ENCODE measurements around the gene SPTBN5. TPM values are rescaled to one million over a fixed set of nuclear protein-coding genes. Genes with fewer than 3 reads are reported as not detected.

The SPTBN5 gene
- total RNA-seq, 1 experiment from 2014 or later = 0.96 TPM

- Histone ChIP-seq H3K4me3 (replicated peaks in 1 of 2; ENCODE audit: low read depth in 1 of 2, low read length in 2 of 2) (no peak overlapping the region), H2AFZ (ENCODE audit: low read depth, low read length, poor library complexity, severe bottlenecking) (no peak overlapping the region), H3K27me3 (ENCODE audit: insufficient read depth, low read length) (no peaks in the 10 kb centered on the region), H4K20me1 (ENCODE audit: insufficient read depth) (no peaks in the 10 kb centered on the region), H3K9me2 (ENCODE audit: insufficient read depth) (no peaks in the 10 kb centered on the region), H3K4me1 (ENCODE audit: control insufficient read depth in 1 of 2, insufficient read depth in 2 of 2, low read length in 2 of 2) (no peaks in the 10 kb centered on the region), H3K79me2 (ENCODE audit: insufficient read depth, low read length) (no peaks in the 10 kb centered on the region), H3K36me3 (ENCODE audit: control insufficient read depth in 1 of 2, insufficient read depth in 2 of 2, low read length in 2 of 2) (no peaks in the 10 kb centered on the region), H3K9ac (ENCODE audit: low read length) (no peak overlapping the region), H3K27ac (ENCODE audit: low read depth, low read length) (no peak overlapping the region), H3K9me3 (ENCODE audit: control insufficient read depth in 1 of 2, insufficient read depth in 1 of 2, low read depth in 1 of 2, low read length in 2 of 2) (no peaks in the 10 kb centered on the region), H3K4me2 (ENCODE audit: low read length) (no peak overlapping the region)
- ChIA-PET RAD21 (ENCODE audit: low non-redundant PET in 1 of 2, low total read pairs in 2 of 2, uncharacterized antibody in 2 of 2, unreplicated experiment in 2 of 2) (no interaction called here), CTCF (no interaction called here), POLR2A (no interaction called here)
- DNase-seq (ENCODE audit: low read depth, low spot score) = no peak
- no TSS peak for BruUV-seq (replicated peaks)
- no peak for ATAC-seq
- intact Hi-C loops (cut with micrococcal nuclease) = no loop called here
- TF ChIP-seq CBX3 (IDR thresholded peaks at IDR 0.05; ENCODE audit: low read depth) (no peak), EZH2phosphoT487 (IDR thresholded peaks at IDR 0.05; ENCODE audit: borderline replicate concordance) (no peak), EZH2 (IDR thresholded peaks at IDR 0.05) (no peak), FOSL1 (IDR thresholded peaks at IDR 0.05; ENCODE audit: low read depth) (no peak), ZFX (IDR thresholded peaks at IDR 0.05) (no peak), CEBPB (IDR thresholded peaks at IDR 0.05; ENCODE audit: low read depth) (no peak)
Measured at GRCh38 chr15:41887161-41887560, 6.7 kb downstream of the SPTBN5 start.

- no peaks in the 10 kb centered on the region for H3K9me2 ChIP-seq (ENCODE audit: insufficient read depth)
- DNase-seq (ENCODE audit: low read depth, low spot score) (no peak), ATAC-seq (no peak)
- H3K79me2 ChIP-seq (ENCODE audit: insufficient read depth, low read length) = no peaks in the 10 kb centered on the region
- H3K4me3 ChIP-seq (replicated peaks in 1 of 2; ENCODE audit: low read depth in 1 of 2, low read length in 2 of 2) = no peak overlapping the region
- POLR2A ChIA-PET = no interaction called here
- no peak overlapping the region for H2AFZ ChIP-seq (ENCODE audit: low read depth, low read length, poor library complexity, severe bottlenecking)
- TF ChIP-seq ZBTB33 (IDR thresholded peaks at IDR 0.05; ENCODE audit: extremely low read depth, insufficient replicate concordance, low read length) (no peak), ZNF274 (IDR thresholded peaks at IDR 0.05; ENCODE audit: low read depth, low read length) (no peak), SP1 (IDR thresholded peaks at IDR 0.05; ENCODE audit: low read depth) (no peak), FOSL1 (IDR thresholded peaks at IDR 0.05; ENCODE audit: low read depth) (no peak), TCF7L2 (IDR thresholded peaks at IDR 0.05; ENCODE audit: borderline replicate concordance, extremely low read depth, insufficient read depth, insufficient read length) (no peak), EGR1 (IDR thresholded peaks at IDR 0.05; ENCODE audit: low read depth) (no peak), RAD21 (IDR thresholded peaks at IDR 0.05; ENCODE audit: low read depth) (no peak), EZH2 (IDR thresholded peaks at IDR 0.05) (no peak), CBX3 (IDR thresholded peaks at IDR 0.05; ENCODE audit: low read depth) (no peak), SIN3A (IDR thresholded peaks at IDR 0.05; ENCODE audit: low read depth) (no peak), JUND (IDR thresholded peaks at IDR 0.05) (no peak), ZFX (IDR thresholded peaks at IDR 0.05) (no peak), SRF (IDR thresholded peaks at IDR 0.05; ENCODE audit: low read depth) (no peak), CTCF (IDR thresholded peaks at IDR 0.05 in 2 of 3, conservative IDR thresholded peaks at IDR 0.05 in 1 of 3; ENCODE audit: borderline replicate concordance in 1 of 3, insufficient read depth in 1 of 3, low read depth in 2 of 3, low read length in 2 of 3) (no peak)
- no peak overlapping the region for H3K4me2 ChIP-seq (ENCODE audit: low read length)
- no peaks in the 10 kb centered on the region for H3K9me3 ChIP-seq (ENCODE audit: control insufficient read depth in 1 of 2, insufficient read depth in 1 of 2, low read depth in 1 of 2, low read length in 2 of 2)
- H3K9ac ChIP-seq (ENCODE audit: low read length) = no peak overlapping the region
- no TSS peak for BruUV-seq (replicated peaks)
- H3K27me3 ChIP-seq (ENCODE audit: insufficient read depth, low read length) = no peaks in the 10 kb centered on the region
- CTCF ChIA-PET = no interaction called here
- intact Hi-C loops (cut with micrococcal nuclease) = no loop called here
- H4K20me1 ChIP-seq (ENCODE audit: insufficient read depth) = no peaks in the 10 kb centered on the region
- no peaks in the 10 kb centered on the region for H3K36me3 ChIP-seq (ENCODE audit: control insufficient read depth in 1 of 2, insufficient read depth in 2 of 2, low read length in 2 of 2)
- RAD21 ChIA-PET (ENCODE audit: low non-redundant PET in 1 of 2, low total read pairs in 2 of 2, uncharacterized antibody in 2 of 2, unreplicated experiment in 2 of 2) = no interaction called here
- no peak overlapping the region for H3K27ac ChIP-seq (ENCODE audit: low read depth, low read length)
- no peaks in the 10 kb centered on the region for H3K4me1 ChIP-seq (ENCODE audit: control insufficient read depth in 1 of 2, insufficient read depth in 2 of 2, low read length in 2 of 2)
Measured at GRCh38 chr15:41886741-41887140, 7.1 kb downstream of the SPTBN5 start.

Measured in HCT116 (cell line).